GM18526 (cell line): ENCODE data around the gene AOC3.

Experiments used
- POLR2A ChIP-seq: IDR thresholded peaks from 3 replicates; pipeline ENCODE4 v1.6.1; 2011; ENCODE audit not compliant: insufficient read length; ENCODE audit errors: extremely low read depth

Gene AOC3

GRCh38 chr17:42879596-42879985, 28.6 kb downstream of the AOC3 start:
- no peak for TF ChIP-seq POLR2A

GRCh38 chr17:42880776-42881310, 29.8 kb downstream of the AOC3 start:
- no peak for TF ChIP-seq POLR2A

- no peak for TF ChIP-seq POLR2A
These were observed 31.2 kb downstream of the AOC3 start for GRCh38 chr17:42882166-42882565.

GRCh38 chr17:42883802-42884558, 33.0 kb downstream of the AOC3 start:
- no peak for TF ChIP-seq POLR2A

GRCh38 chr17:42886283-42887176, 35.5 kb downstream of the AOC3 start:
- no peak for TF ChIP-seq POLR2A

GRCh38 chr17:42889809-42890208, 38.8 kb downstream of the AOC3 start:
- TF ChIP-seq POLR2A = no peak

GRCh38 chr17:42891539-42892152, 40.6 kb downstream of the AOC3 start:
- TF ChIP-seq POLR2A = no peak

- no peak for TF ChIP-seq POLR2A
These were observed 42.4 kb downstream of the AOC3 start for GRCh38 chr17:42893359-42893758.

GRCh38 chr17:42894283-42895184, 43.5 kb downstream of the AOC3 start:
- TF ChIP-seq POLR2A = no peak

- no peak for TF ChIP-seq POLR2A
These were observed 44.2 kb downstream of the AOC3 start for GRCh38 chr17:42895185-42895555.

- TF ChIP-seq POLR2A = no peak
These were observed 47.3 kb downstream of the AOC3 start for GRCh38 chr17:42898147-42898811.

- no peak for TF ChIP-seq POLR2A
These were observed 49.7 kb downstream of the AOC3 start, which contains the start of gene G6PC1 for GRCh38 chr17:42900460-42901331. TSS of gene G6PC1 (plus strand) at chr17:42900799. CDS start at chr17:42900877, 78 bp downstream.
